SK-N-MC (cell line): Measurements from ENCODE around the gene GMPS.
"Not testable (repeated sequence)": the region's sequence is repeated elsewhere in the genome, so short reads cannot be mapped to it uniquely, and the experiment has no call there.

Experiments
- EZH2 ChIP-seq: fragments of 200-600 bp; sonication (generic); IDR thresholded peaks from one replicate; pipeline ENCODE4 v1.6.1; 2017; ENCODE audit warnings: antibody characterized with exemption
- FOXP2 ChIP-seq: optimal IDR thresholded peaks from 2 replicates; pipeline ENCODE3; 2011; ENCODE audit warnings: mild to moderate bottlenecking, moderate library complexity; ENCODE audit not compliant: insufficient read depth; ENCODE audit errors: extremely low read length, control extremely low read depth
- POLR2AphosphoS5 ChIP-seq: IDR thresholded peaks from 2 replicates; pipeline ENCODE4 v1.6.1; 2012; ENCODE audit warnings: mild to moderate bottlenecking, low read depth, low read length, borderline replicate concordance

- TF ChIP-seq EZH2, POLR2AphosphoS5, FOXP2: not testable (repeated sequence)
Measured at GRCh38 chr3:155828490-155829098, 41.9 kb upstream of the GMPS start.
